H9 (cell line): ENCODE results near the gene MRTFA. TPM values are rescaled to one million over a fixed set of nuclear protein-coding genes. Genes with fewer than 3 reads are reported as not detected.

Experiments
- DNase-seq: peaks from one replicate; pipeline ENCODE4 v3.0.0-alpha.2; 2017
- H2AFZ ChIP-seq: one replicate; pipeline ENCODE4 v1.6.1; 2013; ENCODE audit warnings: mild to moderate bottlenecking, low read length, control low read depth, moderate library complexity
- H2AK5ac ChIP-seq: 2 replicates; pipeline ENCODE4 v1.6.1; 2013; ENCODE audit warnings: low read length, control low read depth, mixed read lengths; ENCODE audit not compliant: insufficient read length
- H2BK120ac ChIP-seq: one replicate; pipeline ENCODE4 v1.6.1; 2013; ENCODE audit warnings: low read depth, mild to moderate bottlenecking, low read length, control low read depth, inconsistent platforms; ENCODE audit not compliant: poor library complexity, severe bottlenecking
- H2BK12ac ChIP-seq: 2 replicates; pipeline ENCODE4 v1.6.1; 2013; ENCODE audit warnings: low read length, control low read depth, mixed read lengths, low read depth; ENCODE audit not compliant: insufficient read length
- H2BK15ac ChIP-seq: 2 replicates; pipeline ENCODE4 v1.6.1; 2013; ENCODE audit warnings: low read depth, low read length, control low read depth
- H2BK20ac ChIP-seq: one replicate; pipeline ENCODE4 v1.6.1; 2013; ENCODE audit warnings: low read depth, mild to moderate bottlenecking, low read length, control low read depth, inconsistent platforms; ENCODE audit not compliant: poor library complexity, severe bottlenecking
- H2BK5ac ChIP-seq: 2 replicates; pipeline ENCODE4 v1.6.1; 2013; ENCODE audit warnings: low read length, control low read depth, mixed read lengths; ENCODE audit not compliant: insufficient read length
- H3K14ac ChIP-seq: 2 replicates; pipeline ENCODE4 v1.6.1; 2013; ENCODE audit warnings: low read length, control low read depth; ENCODE audit not compliant: insufficient read depth
- H3K18ac ChIP-seq: 2 replicates; pipeline ENCODE4 v1.6.1; 2013; ENCODE audit warnings: low read depth, mild to moderate bottlenecking, mixed read lengths, low read length, control low read depth; ENCODE audit not compliant: insufficient read length
- H3K23ac ChIP-seq: 2 replicates; pipeline ENCODE4 v1.6.1; 2013; ENCODE audit warnings: low read length, control low read depth, mixed read lengths, low read depth; ENCODE audit not compliant: insufficient read length
- H3K23me2 ChIP-seq: 2 replicates; pipeline ENCODE4 v1.6.1; 2013; ENCODE audit warnings: low read depth, mild to moderate bottlenecking, mixed read lengths, low read length, control low read depth; ENCODE audit not compliant: insufficient read length, poor library complexity, severe bottlenecking
- H3K27ac ChIP-seq: 2 replicates; pipeline ENCODE4 v1.5.1; 2013; ENCODE audit warnings: low read length, control low read depth, mixed read lengths, low read depth; ENCODE audit not compliant: insufficient read length
- H3K27me3 ChIP-seq: 2 replicates; pipeline ENCODE4 v1.6.1; 2013; ENCODE audit warnings: low read length, control low read depth, inconsistent platforms; ENCODE audit not compliant: insufficient read depth
- H3K4ac ChIP-seq: 2 replicates; pipeline ENCODE4 v1.6.1; 2013; ENCODE audit warnings: low read depth, mild to moderate bottlenecking, control low read depth, inconsistent platforms, low read length, moderate library complexity
- H3K4me1 ChIP-seq: 2 replicates; pipeline ENCODE4 v1.6.1; 2013; ENCODE audit warnings: low read length, control low read depth, inconsistent platforms; ENCODE audit not compliant: insufficient read depth
- H3K4me2 ChIP-seq: 2 replicates; pipeline ENCODE4 v1.6.1; 2013; ENCODE audit warnings: low read length, control low read depth, mixed read lengths; ENCODE audit not compliant: insufficient read length, insufficient read depth
- H3K56ac ChIP-seq: 2 replicates; pipeline ENCODE4 v1.6.1; 2013; ENCODE audit warnings: low read depth, mild to moderate bottlenecking, mixed read lengths, low read length, control low read depth; ENCODE audit not compliant: insufficient read length
- H3K79me1 ChIP-seq: 2 replicates; pipeline ENCODE4 v1.6.1; 2013; ENCODE audit warnings: low read depth, mild to moderate bottlenecking, moderate library complexity, low read length, control low read depth, inconsistent platforms; ENCODE audit not compliant: insufficient read depth, poor library complexity, severe bottlenecking
- H3K79me2 ChIP-seq: 2 replicates; pipeline ENCODE4 v1.6.1; 2013; ENCODE audit warnings: low read length, control low read depth, inconsistent platforms; ENCODE audit not compliant: insufficient read depth
- H3K9ac ChIP-seq: 2 replicates; pipeline ENCODE4 v1.6.1; 2013; ENCODE audit warnings: low read length, control low read depth, mixed read lengths; ENCODE audit not compliant: insufficient read length; ENCODE audit errors: extremely low read depth
- H3K9me3 ChIP-seq: one replicate; pipeline ENCODE4 v1.6.1; 2013; ENCODE audit warnings: low read depth, low read length, inconsistent platforms; ENCODE audit not compliant: control insufficient read depth
- H3T11ph ChIP-seq: one replicate; pipeline ENCODE4 v1.6.1; 2013; ENCODE audit warnings: mild to moderate bottlenecking, low read length, control low read depth, inconsistent platforms
- H4K20me1 ChIP-seq: one replicate; pipeline ENCODE4 v1.6.1; 2013; ENCODE audit not compliant: control insufficient read depth, insufficient read length, insufficient read depth
- H4K5ac ChIP-seq: 2 replicates; pipeline ENCODE4 v1.6.1; 2013; ENCODE audit warnings: low read depth, mild to moderate bottlenecking, mixed read lengths, low read length, control low read depth; ENCODE audit not compliant: insufficient read length
- H4K8ac ChIP-seq: replicated peaks from 2 replicates; pipeline ENCODE4 v1.6.1; 2013; ENCODE audit warnings: low read length, control low read depth, mixed read lengths, low read depth; ENCODE audit not compliant: insufficient read length
- H4K91ac ChIP-seq: 2 replicates; pipeline ENCODE4 v1.6.1; 2013; ENCODE audit warnings: low read depth, mild to moderate bottlenecking, moderate library complexity, mixed read lengths, low read length, control low read depth; ENCODE audit not compliant: insufficient read length
- H3K27ac Mint-ChIP-seq, 3 experiments: 2 replicates in 2 of 3; 3 replicates in 1 of 3; pipeline ENCODE4 v1.8.0; 2020 to 2021; ENCODE audit warnings: mixed read lengths in 3 of 3, mild to moderate bottlenecking in 1 of 3, moderate library complexity in 1 of 3
- H3K27me3 Mint-ChIP-seq: 2 replicates; pipeline ENCODE4 v1.8.0; 2021; ENCODE audit warnings: low read depth, mild to moderate bottlenecking, moderate library complexity, mixed read lengths
- H3K36me3 Mint-ChIP-seq, 3 experiments: 2 replicates in 2 of 3; 3 replicates in 1 of 3; pipeline ENCODE4 v1.8.0; 2020 to 2021; ENCODE audit warnings: low read depth in 3 of 3, mixed read lengths in 3 of 3; ENCODE audit not compliant: insufficient read depth in 1 of 3
- H3K4me1 Mint-ChIP-seq, 2 experiments: 2 replicates each; pipeline ENCODE4 v1.8.0; 2020; ENCODE audit warnings: mixed read lengths in 2 of 2
- H3K4me3 Mint-ChIP-seq, 2 experiments: 2 replicates in 1 of 2; 3 replicates in 1 of 2; pipeline ENCODE4 v1.8.0; 2020 to 2021; ENCODE audit warnings: mild to moderate bottlenecking in 2 of 2, mixed read lengths in 2 of 2, moderate library complexity in 1 of 2
- H3K9me3 Mint-ChIP-seq, 2 experiments: 2 replicates in 1 of 2; 3 replicates in 1 of 2; pipeline ENCODE4 v1.8.0; 2020; ENCODE audit warnings: mild to moderate bottlenecking in 2 of 2, mixed read lengths in 2 of 2, moderate library complexity in 1 of 2
- WGBS: extraction: QIAGEN DNeasy Blood & Tissue Kit; methylation state at CpG from one replicate; pipeline ENCODE4 v1.1.7; 2013; ENCODE audit warnings: missing lambda C conversion rate, low lambda C conversion rate, mixed read lengths; ENCODE audit not compliant: insufficient read length; ENCODE audit errors: extremely low coverage; 5-methylcytosine and 5-hydroxymethylcytosine counted together
- total RNA-seq: library from RNA; stranded (reverse); gene quantifications from 2 replicates; pipeline ENCODE4 v1.2.1, GENCODE V29; 2021
- TF ChIP-seq, protein P1 (sequence below): fragments of 200-600 bp; sonication (generic); conservative IDR thresholded peaks from 3 replicates; pipeline ENCODE4 v1.8.0; 2021; ENCODE audit warnings: antibody characterized with exemption, mild to moderate bottlenecking

MRTFA gene
- total RNA-seq, 1 experiment from 2014 or later = 38.1 TPM

DNA sequence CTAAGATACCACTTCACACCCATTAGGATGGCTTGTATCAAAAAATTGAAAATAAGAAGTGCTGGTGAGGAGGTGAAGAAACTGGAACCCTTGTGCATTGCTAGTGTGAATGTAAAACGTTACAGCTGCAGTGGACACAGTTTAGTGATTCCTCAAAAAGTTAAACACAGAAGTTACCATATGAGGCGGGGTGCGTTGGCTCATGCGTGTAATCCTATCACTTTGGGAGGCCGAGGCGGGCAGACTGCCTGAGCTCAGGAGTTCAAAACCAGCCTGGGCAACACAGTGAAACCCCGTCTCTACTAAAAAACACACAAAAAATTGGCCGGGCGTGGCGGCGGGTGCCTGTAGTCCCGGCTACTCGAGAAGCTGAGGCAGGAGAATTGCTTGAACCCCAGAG, 222.6 kb downstream of the MRTFA start:
- no peak overlapping the region for H3K56ac ChIP-seq
- no peak overlapping the region for H2BK12ac ChIP-seq
- no peaks in the 10 kb centered on the region for H3K9me3 ChIP-seq
- H4K8ac ChIP-seq = no peak overlapping the region
- no peak overlapping the region for H3K9ac ChIP-seq
- H3K18ac ChIP-seq = no peak overlapping the region
- H3K4me2 ChIP-seq = no peak overlapping the region
- H2AFZ ChIP-seq = no peak overlapping the region
- H3K23ac ChIP-seq = no peak overlapping the region
- H3K27me3 ChIP-seq = no peaks in the 10 kb centered on the region
- TF ChIP-seq, protein P1, sequence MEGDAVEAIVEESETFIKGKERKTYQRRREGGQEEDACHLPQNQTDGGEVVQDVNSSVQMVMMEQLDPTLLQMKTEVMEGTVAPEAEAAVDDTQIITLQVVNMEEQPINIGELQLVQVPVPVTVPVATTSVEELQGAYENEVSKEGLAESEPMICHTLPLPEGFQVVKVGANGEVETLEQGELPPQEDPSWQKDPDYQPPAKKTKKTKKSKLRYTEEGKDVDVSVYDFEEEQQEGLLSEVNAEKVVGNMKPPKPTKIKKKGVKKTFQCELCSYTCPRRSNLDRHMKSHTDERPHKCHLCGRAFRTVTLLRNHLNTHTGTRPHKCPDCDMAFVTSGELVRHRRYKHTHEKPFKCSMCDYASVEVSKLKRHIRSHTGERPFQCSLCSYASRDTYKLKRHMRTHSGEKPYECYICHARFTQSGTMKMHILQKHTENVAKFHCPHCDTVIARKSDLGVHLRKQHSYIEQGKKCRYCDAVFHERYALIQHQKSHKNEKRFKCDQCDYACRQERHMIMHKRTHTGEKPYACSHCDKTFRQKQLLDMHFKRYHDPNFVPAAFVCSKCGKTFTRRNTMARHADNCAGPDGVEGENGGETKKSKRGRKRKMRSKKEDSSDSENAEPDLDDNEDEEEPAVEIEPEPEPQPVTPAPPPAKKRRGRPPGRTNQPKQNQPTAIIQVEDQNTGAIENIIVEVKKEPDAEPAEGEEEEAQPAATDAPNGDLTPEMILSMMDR = no peak
- no peaks in the 10 kb centered on the region for H3K79me2 ChIP-seq
- no peaks in the 10 kb centered on the region for H4K20me1 ChIP-seq
- H2BK15ac ChIP-seq = no peak overlapping the region
- peak overlapping the region in 2 of 3 experiments; percentile 29 to 69; a peak in 3 of 7 replicates for H3K27ac Mint-ChIP-seq
- no peak overlapping the region for H2BK5ac ChIP-seq
- no peaks in the 10 kb centered on the region for H3K79me1 ChIP-seq
- H3T11ph ChIP-seq = no peak overlapping the region
- no peak overlapping the region for H2BK120ac ChIP-seq
- no peaks in the 10 kb centered on the region for H3K9me3 Mint-ChIP-seq
- no peak for DNase-seq
- no peak overlapping the region for H3K14ac ChIP-seq
- H3K4me1 ChIP-seq = no peaks in the 10 kb centered on the region
- H3K27me3 Mint-ChIP-seq = no peaks in the 10 kb centered on the region; the same call in 1 of the 2 replicates
- H4K91ac ChIP-seq = no peak overlapping the region
- no peak overlapping the region for H2BK20ac ChIP-seq
- H3K23me2 ChIP-seq = no peaks in the 10 kb centered on the region
- H3K36me3 Mint-ChIP-seq = peaks cover 24 to 52% (median 46%) of the 10 kb centered on the region in 3 experiments
- no peak overlapping the region for H3K4me3 Mint-ChIP-seq
- no peak overlapping the region for H3K4ac ChIP-seq
- WGBS = no CpG with 5 or more reads among the region's 13 CpGs
- H3K27ac ChIP-seq = no peak overlapping the region
- H3K4me1 Mint-ChIP-seq = 0 out of 4 replicates have a peak, but pooled peaks cover 0 to 2% of the 10 kb centered on the region in 2 experiments
- H4K5ac ChIP-seq = no peak overlapping the region
- H2AK5ac ChIP-seq = no peak overlapping the region
